H9 (cell line): Measurements from ENCODE around the gene CD46. TPM values are rescaled to one million over a fixed set of nuclear protein-coding genes. Genes with fewer than 3 reads are reported as not detected.
"Not testable (repeated sequence)": the region's sequence is repeated elsewhere in the genome, so short reads cannot be mapped to it uniquely, and the experiment has no call there.

Experiments
- DNase-seq: peaks from one replicate; pipeline ENCODE4 v3.0.0-alpha.2; 2017
- H2AFZ ChIP-seq: one replicate; pipeline ENCODE4 v1.6.1; 2013; ENCODE audit warnings: mild to moderate bottlenecking, low read length, control low read depth, moderate library complexity
- H2AK5ac ChIP-seq: 2 replicates; pipeline ENCODE4 v1.6.1; 2013; ENCODE audit warnings: low read length, control low read depth, mixed read lengths; ENCODE audit not compliant: insufficient read length
- H2BK120ac ChIP-seq: one replicate; pipeline ENCODE4 v1.6.1; 2013; ENCODE audit warnings: low read depth, mild to moderate bottlenecking, low read length, control low read depth, inconsistent platforms; ENCODE audit not compliant: poor library complexity, severe bottlenecking
- H2BK12ac ChIP-seq: 2 replicates; pipeline ENCODE4 v1.6.1; 2013; ENCODE audit warnings: low read length, control low read depth, mixed read lengths, low read depth; ENCODE audit not compliant: insufficient read length
- H2BK15ac ChIP-seq: 2 replicates; pipeline ENCODE4 v1.6.1; 2013; ENCODE audit warnings: low read depth, low read length, control low read depth
- H2BK20ac ChIP-seq: one replicate; pipeline ENCODE4 v1.6.1; 2013; ENCODE audit warnings: low read depth, mild to moderate bottlenecking, low read length, control low read depth, inconsistent platforms; ENCODE audit not compliant: poor library complexity, severe bottlenecking
- H2BK5ac ChIP-seq: 2 replicates; pipeline ENCODE4 v1.6.1; 2013; ENCODE audit warnings: low read length, control low read depth, mixed read lengths; ENCODE audit not compliant: insufficient read length
- H3K14ac ChIP-seq: 2 replicates; pipeline ENCODE4 v1.6.1; 2013; ENCODE audit warnings: low read length, control low read depth; ENCODE audit not compliant: insufficient read depth
- H3K18ac ChIP-seq: 2 replicates; pipeline ENCODE4 v1.6.1; 2013; ENCODE audit warnings: low read depth, mild to moderate bottlenecking, mixed read lengths, low read length, control low read depth; ENCODE audit not compliant: insufficient read length
- H3K23ac ChIP-seq: 2 replicates; pipeline ENCODE4 v1.6.1; 2013; ENCODE audit warnings: low read length, control low read depth, mixed read lengths, low read depth; ENCODE audit not compliant: insufficient read length
- H3K23me2 ChIP-seq: 2 replicates; pipeline ENCODE4 v1.6.1; 2013; ENCODE audit warnings: low read depth, mild to moderate bottlenecking, mixed read lengths, low read length, control low read depth; ENCODE audit not compliant: insufficient read length, poor library complexity, severe bottlenecking
- H3K27ac ChIP-seq: 2 replicates; pipeline ENCODE4 v1.5.1; 2013; ENCODE audit warnings: low read length, control low read depth, mixed read lengths, low read depth; ENCODE audit not compliant: insufficient read length
- H3K27me3 ChIP-seq: 2 replicates; pipeline ENCODE4 v1.6.1; 2013; ENCODE audit warnings: low read length, control low read depth, inconsistent platforms; ENCODE audit not compliant: insufficient read depth
- H3K4ac ChIP-seq: 2 replicates; pipeline ENCODE4 v1.6.1; 2013; ENCODE audit warnings: low read depth, mild to moderate bottlenecking, control low read depth, inconsistent platforms, low read length, moderate library complexity
- H3K4me1 ChIP-seq: 2 replicates; pipeline ENCODE4 v1.6.1; 2013; ENCODE audit warnings: low read length, control low read depth, inconsistent platforms; ENCODE audit not compliant: insufficient read depth
- H3K4me2 ChIP-seq: 2 replicates; pipeline ENCODE4 v1.6.1; 2013; ENCODE audit warnings: low read length, control low read depth, mixed read lengths; ENCODE audit not compliant: insufficient read length, insufficient read depth
- H3K56ac ChIP-seq: 2 replicates; pipeline ENCODE4 v1.6.1; 2013; ENCODE audit warnings: low read depth, mild to moderate bottlenecking, mixed read lengths, low read length, control low read depth; ENCODE audit not compliant: insufficient read length
- H3K79me1 ChIP-seq: 2 replicates; pipeline ENCODE4 v1.6.1; 2013; ENCODE audit warnings: low read depth, mild to moderate bottlenecking, moderate library complexity, low read length, control low read depth, inconsistent platforms; ENCODE audit not compliant: insufficient read depth, poor library complexity, severe bottlenecking
- H3K79me2 ChIP-seq: 2 replicates; pipeline ENCODE4 v1.6.1; 2013; ENCODE audit warnings: low read length, control low read depth, inconsistent platforms; ENCODE audit not compliant: insufficient read depth
- H3K9ac ChIP-seq: 2 replicates; pipeline ENCODE4 v1.6.1; 2013; ENCODE audit warnings: low read length, control low read depth, mixed read lengths; ENCODE audit not compliant: insufficient read length; ENCODE audit errors: extremely low read depth
- H3K9me3 ChIP-seq: one replicate; pipeline ENCODE4 v1.6.1; 2013; ENCODE audit warnings: low read depth, low read length, inconsistent platforms; ENCODE audit not compliant: control insufficient read depth
- H3T11ph ChIP-seq: one replicate; pipeline ENCODE4 v1.6.1; 2013; ENCODE audit warnings: mild to moderate bottlenecking, low read length, control low read depth, inconsistent platforms
- H4K20me1 ChIP-seq: one replicate; pipeline ENCODE4 v1.6.1; 2013; ENCODE audit not compliant: control insufficient read depth, insufficient read length, insufficient read depth
- H4K5ac ChIP-seq: 2 replicates; pipeline ENCODE4 v1.6.1; 2013; ENCODE audit warnings: low read depth, mild to moderate bottlenecking, mixed read lengths, low read length, control low read depth; ENCODE audit not compliant: insufficient read length
- H4K8ac ChIP-seq: replicated peaks from 2 replicates; pipeline ENCODE4 v1.6.1; 2013; ENCODE audit warnings: low read length, control low read depth, mixed read lengths, low read depth; ENCODE audit not compliant: insufficient read length
- H4K91ac ChIP-seq: 2 replicates; pipeline ENCODE4 v1.6.1; 2013; ENCODE audit warnings: low read depth, mild to moderate bottlenecking, moderate library complexity, mixed read lengths, low read length, control low read depth; ENCODE audit not compliant: insufficient read length
- H3K27ac Mint-ChIP-seq, 3 experiments: 2 replicates in 2 of 3; 3 replicates in 1 of 3; pipeline ENCODE4 v1.8.0; 2020 to 2021; ENCODE audit warnings: mixed read lengths in 3 of 3, mild to moderate bottlenecking in 1 of 3, moderate library complexity in 1 of 3
- H3K27me3 Mint-ChIP-seq: 2 replicates; pipeline ENCODE4 v1.8.0; 2021; ENCODE audit warnings: low read depth, mild to moderate bottlenecking, moderate library complexity, mixed read lengths
- H3K36me3 Mint-ChIP-seq, 3 experiments: 2 replicates in 2 of 3; 3 replicates in 1 of 3; pipeline ENCODE4 v1.8.0; 2020 to 2021; ENCODE audit warnings: low read depth in 3 of 3, mixed read lengths in 3 of 3; ENCODE audit not compliant: insufficient read depth in 1 of 3
- H3K4me1 Mint-ChIP-seq, 2 experiments: 2 replicates each; pipeline ENCODE4 v1.8.0; 2020; ENCODE audit warnings: mixed read lengths in 2 of 2
- H3K4me3 Mint-ChIP-seq, 2 experiments: 2 replicates in 1 of 2; 3 replicates in 1 of 2; pipeline ENCODE4 v1.8.0; 2020 to 2021; ENCODE audit warnings: mild to moderate bottlenecking in 2 of 2, mixed read lengths in 2 of 2, moderate library complexity in 1 of 2
- H3K9me3 Mint-ChIP-seq, 2 experiments: 2 replicates in 1 of 2; 3 replicates in 1 of 2; pipeline ENCODE4 v1.8.0; 2020; ENCODE audit warnings: mild to moderate bottlenecking in 2 of 2, mixed read lengths in 2 of 2, moderate library complexity in 1 of 2
- WGBS: extraction: QIAGEN DNeasy Blood & Tissue Kit; methylation state at CpG from one replicate; pipeline ENCODE4 v1.1.7; 2013; ENCODE audit warnings: missing lambda C conversion rate, low lambda C conversion rate, mixed read lengths; ENCODE audit not compliant: insufficient read length; ENCODE audit errors: extremely low coverage; 5-methylcytosine and 5-hydroxymethylcytosine counted together
- total RNA-seq: library from RNA; stranded (reverse); gene quantifications from 2 replicates; pipeline ENCODE4 v1.2.1, GENCODE V29; 2021
- TF ChIP-seq, protein P1 (sequence below): fragments of 200-600 bp; sonication (generic); conservative IDR thresholded peaks from 3 replicates; pipeline ENCODE4 v1.8.0; 2021; ENCODE audit warnings: antibody characterized with exemption, mild to moderate bottlenecking

CD46 gene
- total RNA-seq, 1 experiment from 2014 or later = 89.2 TPM

DNA sequence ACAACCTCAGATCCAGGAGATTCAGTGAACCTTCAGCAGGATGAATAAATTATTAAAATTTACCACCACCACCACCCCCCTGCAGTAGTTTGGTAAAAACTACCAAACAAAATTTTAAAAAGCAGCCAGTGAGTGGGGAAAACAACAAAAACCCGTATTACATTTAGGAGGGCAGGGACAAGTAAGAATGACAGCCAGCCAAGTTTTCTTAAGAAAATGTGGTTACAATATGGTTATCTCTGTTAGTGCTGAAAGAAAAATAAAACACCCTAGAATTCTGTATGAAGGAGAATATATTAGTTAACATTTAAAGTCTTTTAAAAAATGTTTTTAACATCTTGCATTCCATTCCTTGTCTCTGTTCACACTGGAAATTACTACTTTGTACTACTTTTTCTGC lies 14.7 kb downstream of the CD46 start:
- H4K20me1 ChIP-seq = no peaks in the 10 kb centered on the region
- no peaks in the 10 kb centered on the region for H3K23me2 ChIP-seq
- H3K23ac ChIP-seq = no peak overlapping the region
- no peak overlapping the region for H2AK5ac ChIP-seq
- no peaks in the 10 kb centered on the region for H3K27me3 ChIP-seq
- H4K8ac ChIP-seq = no peak overlapping the region
- Mint-ChIP-seq H3K4me3 (no peak overlapping the region), H3K9me3 (peaks cover 21 to 24% of the 10 kb centered on the region in 2 experiments), H3K36me3 (peaks cover 92% of the 10 kb centered on the region in 3 experiments), H3K4me1 (no peaks in the 10 kb centered on the region), H3K27me3 (no peaks in the 10 kb centered on the region), H3K27ac (no peak overlapping the region)
- H3K4me2 ChIP-seq = no peak overlapping the region
- no peak overlapping the region for H3K4ac ChIP-seq
- H3K14ac ChIP-seq = no peak overlapping the region
- H3K56ac ChIP-seq = no peak overlapping the region
- H3T11ph ChIP-seq = no peak overlapping the region
- H2BK15ac ChIP-seq = no peak overlapping the region
- no peak overlapping the region for H2BK20ac ChIP-seq
- no peak overlapping the region for H3K27ac ChIP-seq
- H3K9me3 ChIP-seq = no peaks in the 10 kb centered on the region
- H4K91ac ChIP-seq = no peak overlapping the region
- H2BK120ac ChIP-seq = no peak overlapping the region
- H2AFZ ChIP-seq = no peak overlapping the region
- H2BK12ac ChIP-seq = no peak overlapping the region
- WGBS = no CpG with 5 or more reads among the region's 1 CpG
- no peak for DNase-seq
- no peak overlapping the region for H3K18ac ChIP-seq
- H3K79me1 ChIP-seq = no peaks in the 10 kb centered on the region
- no peak overlapping the region for H4K5ac ChIP-seq
- no peak overlapping the region for H2BK5ac ChIP-seq
- H3K4me1 ChIP-seq = no peaks in the 10 kb centered on the region
- H3K79me2 ChIP-seq = peaks cover 1% of the 10 kb centered on the region; the same call in 1 of the 2 replicates
- TF ChIP-seq, protein P1, sequence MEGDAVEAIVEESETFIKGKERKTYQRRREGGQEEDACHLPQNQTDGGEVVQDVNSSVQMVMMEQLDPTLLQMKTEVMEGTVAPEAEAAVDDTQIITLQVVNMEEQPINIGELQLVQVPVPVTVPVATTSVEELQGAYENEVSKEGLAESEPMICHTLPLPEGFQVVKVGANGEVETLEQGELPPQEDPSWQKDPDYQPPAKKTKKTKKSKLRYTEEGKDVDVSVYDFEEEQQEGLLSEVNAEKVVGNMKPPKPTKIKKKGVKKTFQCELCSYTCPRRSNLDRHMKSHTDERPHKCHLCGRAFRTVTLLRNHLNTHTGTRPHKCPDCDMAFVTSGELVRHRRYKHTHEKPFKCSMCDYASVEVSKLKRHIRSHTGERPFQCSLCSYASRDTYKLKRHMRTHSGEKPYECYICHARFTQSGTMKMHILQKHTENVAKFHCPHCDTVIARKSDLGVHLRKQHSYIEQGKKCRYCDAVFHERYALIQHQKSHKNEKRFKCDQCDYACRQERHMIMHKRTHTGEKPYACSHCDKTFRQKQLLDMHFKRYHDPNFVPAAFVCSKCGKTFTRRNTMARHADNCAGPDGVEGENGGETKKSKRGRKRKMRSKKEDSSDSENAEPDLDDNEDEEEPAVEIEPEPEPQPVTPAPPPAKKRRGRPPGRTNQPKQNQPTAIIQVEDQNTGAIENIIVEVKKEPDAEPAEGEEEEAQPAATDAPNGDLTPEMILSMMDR = no peak
- H3K9ac ChIP-seq = no peak overlapping the region

DNA sequence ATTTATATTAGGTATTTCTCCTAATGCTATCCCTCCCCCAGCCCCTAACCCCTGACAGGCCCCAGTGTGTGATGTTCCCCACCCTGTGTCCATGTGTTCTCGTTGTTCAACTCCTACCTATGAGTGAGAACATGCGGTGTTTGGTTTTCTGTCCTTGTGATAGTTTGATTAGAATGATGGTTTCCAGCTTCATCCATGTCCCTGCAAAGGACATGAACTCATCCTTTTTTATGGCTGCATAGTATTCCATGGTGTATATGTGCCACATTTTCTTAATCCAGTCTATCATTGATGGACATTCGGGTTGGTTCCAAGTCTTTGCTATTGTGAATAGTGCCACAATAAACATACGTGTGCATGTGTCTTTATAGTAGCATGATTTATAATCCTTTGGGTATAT lies 18.7 kb downstream of the CD46 start:
- H3K36me3 Mint-ChIP-seq = peaks cover 88 to 91% (median 89%) of the 10 kb centered on the region in 3 experiments
- H3K4me3 Mint-ChIP-seq, H3T11ph ChIP-seq: not testable (repeated sequence)

More for the DNA sequence above, 18.7 kb downstream of the CD46 start:
- not testable (repeated sequence) for H4K5ac ChIP-seq, H3K23ac ChIP-seq, H2BK12ac ChIP-seq, H3K14ac ChIP-seq, H3K27me3 ChIP-seq, H3K18ac ChIP-seq, H2AK5ac ChIP-seq, H3K4me2 ChIP-seq, H3K27ac Mint-ChIP-seq, H3K9ac ChIP-seq, H3K27ac ChIP-seq, H2BK15ac ChIP-seq, DNase-seq, H3K79me1 ChIP-seq, H3K4me1 ChIP-seq, H3K79me2 ChIP-seq, H4K8ac ChIP-seq, H3K9me3 ChIP-seq, H2BK5ac ChIP-seq, H2BK120ac ChIP-seq, H3K4ac ChIP-seq, H4K20me1 ChIP-seq, H3K56ac ChIP-seq, H3K27me3 Mint-ChIP-seq, H3K23me2 ChIP-seq, H3K4me1 Mint-ChIP-seq, H2BK20ac ChIP-seq, H2AFZ ChIP-seq, H4K91ac ChIP-seq
- WGBS = no CpG with 5 or more reads among the region's 4 CpGs
- H3K9me3 Mint-ChIP-seq = peaks cover 21 to 26% of the 10 kb centered on the region in 2 experiments
